Measurements from ENCODE around the gene RNF31.

DNA sequence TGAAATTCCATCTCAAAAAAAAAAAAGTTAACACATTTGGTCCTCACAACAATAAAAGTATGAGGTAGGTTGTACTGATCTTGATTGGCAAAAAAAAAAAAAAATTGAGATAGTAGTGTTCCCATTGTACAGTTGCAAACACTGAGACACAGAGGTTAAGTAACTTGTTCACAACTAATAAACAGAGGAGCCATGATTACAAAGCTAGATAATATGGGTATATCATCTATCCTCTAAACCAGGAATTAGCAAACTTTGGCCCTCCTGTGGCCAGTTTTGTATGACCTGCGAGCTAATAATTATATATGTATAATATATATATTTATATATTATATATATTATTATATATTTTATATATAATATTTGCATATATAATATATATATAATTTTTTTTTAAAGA is 13.6 kb upstream of the RNF31 start:
- no peak for TF ChIP-seq RAD21 (conservative IDR thresholded peaks at IDR 0.05)
- no peak for TF ChIP-seq MXI1 (conservative IDR thresholded peaks at IDR 0.05; ENCODE audit: poor library complexity, severe bottlenecking)
- TF ChIP-seq, protein P1, sequence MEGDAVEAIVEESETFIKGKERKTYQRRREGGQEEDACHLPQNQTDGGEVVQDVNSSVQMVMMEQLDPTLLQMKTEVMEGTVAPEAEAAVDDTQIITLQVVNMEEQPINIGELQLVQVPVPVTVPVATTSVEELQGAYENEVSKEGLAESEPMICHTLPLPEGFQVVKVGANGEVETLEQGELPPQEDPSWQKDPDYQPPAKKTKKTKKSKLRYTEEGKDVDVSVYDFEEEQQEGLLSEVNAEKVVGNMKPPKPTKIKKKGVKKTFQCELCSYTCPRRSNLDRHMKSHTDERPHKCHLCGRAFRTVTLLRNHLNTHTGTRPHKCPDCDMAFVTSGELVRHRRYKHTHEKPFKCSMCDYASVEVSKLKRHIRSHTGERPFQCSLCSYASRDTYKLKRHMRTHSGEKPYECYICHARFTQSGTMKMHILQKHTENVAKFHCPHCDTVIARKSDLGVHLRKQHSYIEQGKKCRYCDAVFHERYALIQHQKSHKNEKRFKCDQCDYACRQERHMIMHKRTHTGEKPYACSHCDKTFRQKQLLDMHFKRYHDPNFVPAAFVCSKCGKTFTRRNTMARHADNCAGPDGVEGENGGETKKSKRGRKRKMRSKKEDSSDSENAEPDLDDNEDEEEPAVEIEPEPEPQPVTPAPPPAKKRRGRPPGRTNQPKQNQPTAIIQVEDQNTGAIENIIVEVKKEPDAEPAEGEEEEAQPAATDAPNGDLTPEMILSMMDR (IDR thresholded peaks at IDR 0.05; ENCODE audit: poor library complexity, severe bottlenecking), result no peak
- no peak for TF ChIP-seq POLR2AphosphoS5 (IDR thresholded peaks at IDR 0.05)
- TF ChIP-seq EZH2 (IDR thresholded peaks at IDR 0.05; ENCODE audit: borderline replicate concordance, insufficient read depth, low read length, poor library complexity, severe bottlenecking), result no peak
- TF ChIP-seq, protein P2, sequence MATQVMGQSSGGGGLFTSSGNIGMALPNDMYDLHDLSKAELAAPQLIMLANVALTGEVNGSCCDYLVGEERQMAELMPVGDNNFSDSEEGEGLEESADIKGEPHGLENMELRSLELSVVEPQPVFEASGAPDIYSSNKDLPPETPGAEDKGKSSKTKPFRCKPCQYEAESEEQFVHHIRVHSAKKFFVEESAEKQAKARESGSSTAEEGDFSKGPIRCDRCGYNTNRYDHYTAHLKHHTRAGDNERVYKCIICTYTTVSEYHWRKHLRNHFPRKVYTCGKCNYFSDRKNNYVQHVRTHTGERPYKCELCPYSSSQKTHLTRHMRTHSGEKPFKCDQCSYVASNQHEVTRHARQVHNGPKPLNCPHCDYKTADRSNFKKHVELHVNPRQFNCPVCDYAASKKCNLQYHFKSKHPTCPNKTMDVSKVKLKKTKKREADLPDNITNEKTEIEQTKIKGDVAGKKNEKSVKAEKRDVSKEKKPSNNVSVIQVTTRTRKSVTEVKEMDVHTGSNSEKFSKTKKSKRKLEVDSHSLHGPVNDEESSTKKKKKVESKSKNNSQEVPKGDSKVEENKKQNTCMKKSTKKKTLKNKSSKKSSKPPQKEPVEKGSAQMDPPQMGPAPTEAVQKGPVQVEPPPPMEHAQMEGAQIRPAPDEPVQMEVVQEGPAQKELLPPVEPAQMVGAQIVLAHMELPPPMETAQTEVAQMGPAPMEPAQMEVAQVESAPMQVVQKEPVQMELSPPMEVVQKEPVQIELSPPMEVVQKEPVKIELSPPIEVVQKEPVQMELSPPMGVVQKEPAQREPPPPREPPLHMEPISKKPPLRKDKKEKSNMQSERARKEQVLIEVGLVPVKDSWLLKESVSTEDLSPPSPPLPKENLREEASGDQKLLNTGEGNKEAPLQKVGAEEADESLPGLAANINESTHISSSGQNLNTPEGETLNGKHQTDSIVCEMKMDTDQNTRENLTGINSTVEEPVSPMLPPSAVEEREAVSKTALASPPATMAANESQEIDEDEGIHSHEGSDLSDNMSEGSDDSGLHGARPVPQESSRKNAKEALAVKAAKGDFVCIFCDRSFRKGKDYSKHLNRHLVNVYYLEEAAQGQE (IDR thresholded peaks at IDR 0.05; ENCODE audit: borderline replicate concordance), result no peak
- no peak for TF ChIP-seq EP300 (conservative IDR thresholded peaks at IDR 0.05; ENCODE audit: poor library complexity, severe bottlenecking)

Data from neural cell (in vitro differentiated cells).